Measurements from ENCODE around the gene RAPGEF1. TPM values are rescaled to one million over a fixed set of nuclear protein-coding genes. Genes with fewer than 3 reads are reported as not detected.

Gene RAPGEF1
- total and polyA plus RNA-seq, 2 of the 13 experiments (the other 11 are each of a cell fraction or from before 2014, with no cell fraction given): 21.2 to 38.9 TPM

- TF ChIP-seq DZIP1 (CRISPR knock-in tag; IDR thresholded peaks at IDR 0.05) (no peak), ARNT2 (CRISPR knock-in tag; IDR thresholded peaks at IDR 0.05; ENCODE audit: low read depth) (no peak), HOXA7 (CRISPR knock-in tag; IDR thresholded peaks at IDR 0.05) (no peak), TBX3 (IDR thresholded peaks at IDR 0.05; ENCODE audit: borderline replicate concordance) (no peak), SIX4 (CRISPR knock-in tag; IDR thresholded peaks at IDR 0.05) (no peak), KAT2B (IDR thresholded peaks at IDR 0.05; ENCODE audit: borderline replicate concordance, low read depth, low read length) (no peak), SCMH1 (CRISPR knock-in tag; IDR thresholded peaks at IDR 0.05; ENCODE audit: borderline replicate concordance) (no peak), REL (CRISPR knock-in tag; conservative IDR thresholded peaks at IDR 0.05) (no peak), ETV5 (CRISPR knock-in tag; IDR thresholded peaks at IDR 0.05; ENCODE audit: borderline replicate concordance) (no peak), ZNF33B (CRISPR knock-in tag; IDR thresholded peaks at IDR 0.05) (no peak), ZNF510 (CRISPR knock-in tag; IDR thresholded peaks at IDR 0.05; ENCODE audit: low read depth) (no peak), SIN3B (IDR thresholded peaks at IDR 0.05; ENCODE audit: low read length) (no peak)
- TF ChIP-seq, protein P1, sequence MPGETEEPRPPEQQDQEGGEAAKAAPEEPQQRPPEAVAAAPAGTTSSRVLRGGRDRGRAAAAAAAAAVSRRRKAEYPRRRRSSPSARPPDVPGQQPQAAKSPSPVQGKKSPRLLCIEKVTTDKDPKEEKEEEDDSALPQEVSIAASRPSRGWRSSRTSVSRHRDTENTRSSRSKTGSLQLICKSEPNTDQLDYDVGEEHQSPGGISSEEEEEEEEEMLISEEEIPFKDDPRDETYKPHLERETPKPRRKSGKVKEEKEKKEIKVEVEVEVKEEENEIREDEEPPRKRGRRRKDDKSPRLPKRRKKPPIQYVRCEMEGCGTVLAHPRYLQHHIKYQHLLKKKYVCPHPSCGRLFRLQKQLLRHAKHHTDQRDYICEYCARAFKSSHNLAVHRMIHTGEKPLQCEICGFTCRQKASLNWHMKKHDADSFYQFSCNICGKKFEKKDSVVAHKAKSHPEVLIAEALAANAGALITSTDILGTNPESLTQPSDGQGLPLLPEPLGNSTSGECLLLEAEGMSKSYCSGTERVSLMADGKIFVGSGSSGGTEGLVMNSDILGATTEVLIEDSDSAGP (CRISPR knock-in tag; IDR thresholded peaks at IDR 0.05; ENCODE audit: borderline replicate concordance): 0 out of 2 replicates have a peak, but pooled peaks have one; percentile 25
- TF ChIP-seq, protein P2, sequence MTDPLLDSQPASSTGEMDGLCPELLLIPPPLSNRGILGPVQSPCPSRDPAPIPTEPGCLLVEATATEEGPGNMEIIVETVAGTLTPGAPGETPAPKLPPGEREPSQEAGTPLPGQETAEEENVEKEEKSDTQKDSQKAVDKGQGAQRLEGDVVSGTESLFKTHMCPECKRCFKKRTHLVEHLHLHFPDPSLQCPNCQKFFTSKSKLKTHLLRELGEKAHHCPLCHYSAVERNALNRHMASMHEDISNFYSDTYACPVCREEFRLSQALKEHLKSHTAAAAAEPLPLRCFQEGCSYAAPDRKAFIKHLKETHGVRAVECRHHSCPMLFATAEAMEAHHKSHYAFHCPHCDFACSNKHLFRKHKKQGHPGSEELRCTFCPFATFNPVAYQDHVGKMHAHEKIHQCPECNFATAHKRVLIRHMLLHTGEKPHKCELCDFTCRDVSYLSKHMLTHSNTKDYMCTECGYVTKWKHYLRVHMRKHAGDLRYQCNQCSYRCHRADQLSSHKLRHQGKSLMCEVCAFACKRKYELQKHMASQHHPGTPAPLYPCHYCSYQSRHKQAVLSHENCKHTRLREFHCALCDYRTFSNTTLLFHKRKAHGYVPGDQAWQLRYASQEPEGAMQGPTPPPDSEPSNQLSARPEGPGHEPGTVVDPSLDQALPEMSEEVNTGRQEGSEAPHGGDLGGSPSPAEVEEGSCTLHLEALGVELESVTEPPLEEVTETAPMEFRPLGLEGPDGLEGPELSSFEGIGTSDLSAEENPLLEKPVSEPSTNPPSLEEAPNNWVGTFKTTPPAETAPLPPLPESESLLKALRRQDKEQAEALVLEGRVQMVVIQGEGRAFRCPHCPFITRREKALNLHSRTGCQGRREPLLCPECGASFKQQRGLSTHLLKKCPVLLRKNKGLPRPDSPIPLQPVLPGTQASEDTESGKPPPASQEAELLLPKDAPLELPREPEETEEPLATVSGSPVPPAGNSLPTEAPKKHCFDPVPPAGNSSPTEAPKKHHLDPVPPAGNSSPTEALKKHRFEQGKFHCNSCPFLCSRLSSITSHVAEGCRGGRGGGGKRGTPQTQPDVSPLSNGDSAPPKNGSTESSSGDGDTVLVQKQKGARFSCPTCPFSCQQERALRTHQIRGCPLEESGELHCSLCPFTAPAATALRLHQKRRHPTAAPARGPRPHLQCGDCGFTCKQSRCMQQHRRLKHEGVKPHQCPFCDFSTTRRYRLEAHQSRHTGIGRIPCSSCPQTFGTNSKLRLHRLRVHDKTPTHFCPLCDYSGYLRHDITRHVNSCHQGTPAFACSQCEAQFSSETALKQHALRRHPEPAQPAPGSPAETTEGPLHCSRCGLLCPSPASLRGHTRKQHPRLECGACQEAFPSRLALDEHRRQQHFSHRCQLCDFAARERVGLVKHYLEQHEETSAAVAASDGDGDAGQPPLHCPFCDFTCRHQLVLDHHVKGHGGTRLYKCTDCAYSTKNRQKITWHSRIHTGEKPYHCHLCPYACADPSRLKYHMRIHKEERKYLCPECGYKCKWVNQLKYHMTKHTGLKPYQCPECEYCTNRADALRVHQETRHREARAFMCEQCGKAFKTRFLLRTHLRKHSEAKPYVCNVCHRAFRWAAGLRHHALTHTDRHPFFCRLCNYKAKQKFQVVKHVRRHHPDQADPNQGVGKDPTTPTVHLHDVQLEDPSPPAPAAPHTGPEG (CRISPR knock-in tag; IDR thresholded peaks at IDR 0.05): no peak
- TF ChIP-seq, protein P3, sequence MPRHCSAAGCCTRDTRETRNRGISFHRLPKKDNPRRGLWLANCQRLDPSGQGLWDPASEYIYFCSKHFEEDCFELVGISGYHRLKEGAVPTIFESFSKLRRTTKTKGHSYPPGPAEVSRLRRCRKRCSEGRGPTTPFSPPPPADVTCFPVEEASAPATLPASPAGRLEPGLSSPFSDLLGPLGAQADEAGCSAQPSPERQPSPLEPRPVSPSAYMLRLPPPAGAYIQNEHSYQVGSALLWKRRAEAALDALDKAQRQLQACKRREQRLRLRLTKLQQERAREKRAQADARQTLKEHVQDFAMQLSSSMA (CRISPR knock-in tag; IDR thresholded peaks at IDR 0.05): no peak
Observed at GRCh38 chr9:131529597-131530545, 210.0 kb downstream of the RAPGEF1 start (continued).
